GM12873 (cell line): ENCODE measurements around the gene DOCK1.

Experiments
- TF ChIP-seq, protein P1 (sequence below): IDR thresholded peaks from 2 replicates; pipeline ENCODE4 v1.5.1; 2012; ENCODE audit warnings: low read depth, mild to moderate bottlenecking, moderate library complexity, low read length, control low read depth; ENCODE audit not compliant: insufficient read depth; ENCODE audit errors: missing control alignments

DOCK1 gene

DNA sequence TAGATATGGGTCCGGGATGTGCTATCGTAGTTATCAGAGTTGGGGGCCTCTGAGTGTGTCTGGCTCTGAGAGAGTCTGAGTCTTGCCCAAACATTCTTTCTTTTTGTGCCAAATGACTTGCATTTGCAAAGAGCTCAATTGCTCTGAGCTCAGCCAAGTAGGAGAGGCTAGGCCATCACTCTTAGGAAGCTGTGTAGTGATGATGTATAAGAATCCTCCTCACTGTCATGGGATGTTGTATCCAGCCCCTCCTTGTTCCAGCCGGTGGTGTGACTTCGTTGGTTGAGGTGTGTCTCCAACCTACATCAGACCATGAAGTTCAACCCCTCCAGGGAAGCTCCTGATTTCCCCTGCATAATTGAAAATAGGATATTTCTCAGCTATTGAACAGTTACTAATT lies 546.4 kb downstream of the DOCK1 start:
- TF ChIP-seq, protein P1, sequence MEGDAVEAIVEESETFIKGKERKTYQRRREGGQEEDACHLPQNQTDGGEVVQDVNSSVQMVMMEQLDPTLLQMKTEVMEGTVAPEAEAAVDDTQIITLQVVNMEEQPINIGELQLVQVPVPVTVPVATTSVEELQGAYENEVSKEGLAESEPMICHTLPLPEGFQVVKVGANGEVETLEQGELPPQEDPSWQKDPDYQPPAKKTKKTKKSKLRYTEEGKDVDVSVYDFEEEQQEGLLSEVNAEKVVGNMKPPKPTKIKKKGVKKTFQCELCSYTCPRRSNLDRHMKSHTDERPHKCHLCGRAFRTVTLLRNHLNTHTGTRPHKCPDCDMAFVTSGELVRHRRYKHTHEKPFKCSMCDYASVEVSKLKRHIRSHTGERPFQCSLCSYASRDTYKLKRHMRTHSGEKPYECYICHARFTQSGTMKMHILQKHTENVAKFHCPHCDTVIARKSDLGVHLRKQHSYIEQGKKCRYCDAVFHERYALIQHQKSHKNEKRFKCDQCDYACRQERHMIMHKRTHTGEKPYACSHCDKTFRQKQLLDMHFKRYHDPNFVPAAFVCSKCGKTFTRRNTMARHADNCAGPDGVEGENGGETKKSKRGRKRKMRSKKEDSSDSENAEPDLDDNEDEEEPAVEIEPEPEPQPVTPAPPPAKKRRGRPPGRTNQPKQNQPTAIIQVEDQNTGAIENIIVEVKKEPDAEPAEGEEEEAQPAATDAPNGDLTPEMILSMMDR: no peak

DNA sequence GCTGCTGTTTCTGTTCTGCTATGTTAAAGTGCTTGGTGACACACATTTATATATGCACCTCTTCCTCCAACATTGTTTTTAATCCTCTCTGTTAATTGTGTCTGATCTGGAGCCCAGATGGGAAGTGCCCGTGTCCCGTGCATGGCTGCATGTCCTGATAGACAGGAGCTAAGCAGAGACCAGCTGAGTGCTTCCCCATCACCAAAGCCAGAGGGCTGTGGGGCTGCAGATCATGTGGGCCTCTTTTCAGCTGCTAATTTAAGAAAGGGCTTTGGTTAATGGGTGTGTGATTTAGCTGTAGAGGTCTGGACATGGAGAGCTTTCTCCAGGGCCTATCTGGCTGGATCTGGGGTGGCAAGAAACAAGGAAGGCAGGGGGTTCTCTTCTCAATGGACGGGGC lies 547.3 kb downstream of the DOCK1 start:
- TF ChIP-seq, protein P1: no peak

DNA sequence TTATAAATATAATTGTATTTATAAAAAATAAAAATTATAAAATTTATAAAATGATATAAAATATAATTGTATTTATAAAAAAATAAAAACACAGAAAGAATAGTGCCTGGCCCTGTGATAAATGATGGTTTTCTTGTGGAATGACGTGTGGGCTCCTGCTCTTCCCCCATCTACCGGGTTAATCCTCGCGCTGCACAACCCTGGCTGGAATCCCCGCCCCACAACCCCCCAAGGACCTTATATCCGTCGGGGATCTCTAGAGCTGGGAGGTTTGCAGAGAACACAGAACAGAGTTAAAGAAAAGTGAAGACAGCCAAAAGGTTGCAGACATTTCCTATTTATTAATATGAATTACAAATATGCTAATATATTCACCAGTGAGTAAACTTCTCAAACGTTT lies 548.5 kb downstream of the DOCK1 start:
- TF ChIP-seq, protein P1: no peak

DNA sequence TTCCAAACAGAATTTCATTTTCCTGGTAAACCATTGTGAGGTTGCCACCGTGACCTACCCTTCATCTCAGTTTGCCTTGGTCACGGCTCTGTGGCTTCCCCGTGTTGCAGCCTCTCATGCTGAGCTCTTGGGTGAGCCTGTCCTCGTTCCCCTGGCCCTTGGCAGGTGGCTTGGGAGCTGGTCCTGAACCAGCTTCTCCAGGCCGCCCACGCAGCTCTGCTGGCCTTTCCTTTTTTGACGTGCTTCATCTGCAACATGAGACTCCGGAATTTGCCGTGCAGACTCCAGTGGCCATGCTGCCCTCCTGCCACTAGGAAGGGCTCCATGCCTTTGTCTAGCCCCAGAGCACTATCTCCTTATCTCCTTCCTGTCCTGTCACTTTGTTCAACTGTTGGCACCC lies 550.9 kb downstream of the DOCK1 start:
- TF ChIP-seq, protein P1: no peak

DNA sequence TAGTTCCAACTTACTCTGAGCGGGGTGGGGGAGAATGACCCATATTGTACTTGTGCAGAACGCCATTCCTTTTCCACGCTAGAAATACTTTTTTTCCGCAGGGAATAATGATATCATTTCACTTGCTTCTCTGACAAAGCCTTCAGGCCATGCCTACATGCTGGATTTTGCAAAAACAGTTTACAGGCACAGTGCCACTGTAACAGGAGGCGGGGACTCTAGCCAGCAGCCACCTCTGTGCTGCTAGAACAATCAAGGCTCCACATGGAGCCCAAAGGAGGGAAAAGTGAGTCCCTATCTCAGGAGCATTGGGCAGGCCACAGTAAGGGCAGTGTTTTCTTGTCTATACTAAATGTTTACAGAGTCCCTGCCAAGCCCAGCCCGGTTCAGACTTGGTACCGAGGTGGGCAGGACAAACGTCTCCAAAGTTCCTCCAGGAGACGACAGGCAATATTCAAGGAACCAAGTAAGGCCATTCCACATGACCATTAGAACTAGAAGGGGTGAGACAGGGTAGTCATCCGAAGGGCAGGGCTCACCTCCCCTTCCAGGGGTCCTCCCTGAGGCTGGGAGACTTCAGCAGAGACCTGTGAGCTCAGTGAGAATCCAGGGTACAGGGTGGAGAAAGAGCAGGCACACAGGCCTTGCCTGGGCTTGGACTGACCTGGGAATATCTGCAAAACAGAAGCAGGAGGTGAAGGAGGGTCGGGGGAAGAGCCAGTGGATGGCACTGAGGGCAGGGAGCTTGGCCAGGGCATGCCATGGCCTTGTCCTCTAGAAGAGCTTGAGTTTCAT lies 553.0 kb downstream of the DOCK1 start:
- TF ChIP-seq, protein P1: no peak

DNA sequence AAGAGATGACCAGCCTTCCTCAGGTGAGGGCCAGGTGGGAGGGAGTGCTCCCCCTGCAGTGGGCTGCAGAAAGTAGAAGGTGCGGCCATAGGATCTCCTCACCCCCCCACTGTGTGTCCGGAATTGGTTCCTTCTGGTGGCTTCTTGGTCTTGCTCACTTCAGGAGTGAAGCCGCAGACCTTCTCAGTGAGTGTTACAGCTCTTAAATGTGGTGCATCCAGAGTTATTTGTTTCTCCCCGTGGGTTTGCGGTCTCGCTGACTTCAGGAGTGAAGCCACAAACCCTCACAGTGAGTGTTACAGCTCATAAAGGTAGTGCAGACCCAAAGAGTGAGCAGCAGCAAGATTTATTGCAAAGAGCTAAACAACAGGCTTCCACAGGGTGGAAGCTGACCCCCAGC lies 553.6 kb downstream of the DOCK1 start:
- TF ChIP-seq, protein P1: no peak

DNA sequence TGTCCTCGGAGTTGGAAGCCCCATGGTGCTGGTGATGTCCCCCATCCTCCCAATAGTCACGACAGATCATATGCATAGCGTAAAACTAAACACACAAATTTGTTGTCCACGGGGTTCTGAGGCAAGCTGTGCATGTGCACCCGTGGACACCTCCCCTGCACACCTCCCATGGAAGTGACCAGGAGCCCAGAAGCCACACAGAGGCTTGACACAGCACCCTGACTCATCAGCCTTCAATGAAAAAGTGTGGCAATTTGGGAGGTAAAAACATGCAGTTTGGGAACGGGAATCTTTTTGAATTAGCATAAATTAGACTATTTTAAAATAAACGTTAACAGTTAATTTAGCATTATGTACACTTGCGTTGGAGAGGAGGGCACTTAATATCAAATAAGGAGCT lies 554.7 kb downstream of the DOCK1 start:
- TF ChIP-seq, protein P1: no peak
